ENCODE measurements around the gene SLC22A12. TPM values are rescaled to one million over a fixed set of nuclear protein-coding genes. Genes with fewer than 3 reads are reported as not detected.
"Not testable (repeated sequence)": the region's sequence is repeated elsewhere in the genome, so short reads cannot be mapped to it uniquely, and the experiment has no call there.

The SLC22A12 gene
- total RNA-seq, 1 donor from 2014 or later, result not detected

DNA sequence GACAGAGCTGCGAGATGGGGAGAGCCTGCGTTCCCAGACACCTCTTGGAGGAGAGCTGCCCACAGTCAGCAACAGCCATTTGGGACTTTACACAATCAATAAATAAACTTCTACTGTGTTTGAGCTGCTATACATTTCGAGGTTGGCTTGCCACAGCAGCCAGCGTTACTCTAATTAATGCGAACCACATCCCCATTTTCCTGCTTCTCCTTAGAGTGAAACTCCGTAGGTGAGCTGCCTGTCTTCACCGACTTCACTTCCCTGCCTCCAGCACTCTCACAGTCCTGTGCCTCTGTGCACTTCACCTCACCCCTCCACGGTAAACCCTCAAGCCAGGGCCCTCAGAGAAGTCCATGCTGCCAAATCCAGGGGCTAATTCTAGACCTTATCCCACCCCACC, 5.9 kb upstream of the SLC22A12 start:
- no peak for DNase-seq (ENCODE audit: low spot score)

- no peak for DNase-seq (ENCODE audit: low spot score)
Observed at GRCh38 chr11:64586366-64586765, 4.7 kb upstream of the SLC22A12 start.

GRCh38 chr11:64588701-64589100, 2.3 kb upstream of the SLC22A12 start:
- no peak for DNase-seq (ENCODE audit: low spot score)

DNA sequence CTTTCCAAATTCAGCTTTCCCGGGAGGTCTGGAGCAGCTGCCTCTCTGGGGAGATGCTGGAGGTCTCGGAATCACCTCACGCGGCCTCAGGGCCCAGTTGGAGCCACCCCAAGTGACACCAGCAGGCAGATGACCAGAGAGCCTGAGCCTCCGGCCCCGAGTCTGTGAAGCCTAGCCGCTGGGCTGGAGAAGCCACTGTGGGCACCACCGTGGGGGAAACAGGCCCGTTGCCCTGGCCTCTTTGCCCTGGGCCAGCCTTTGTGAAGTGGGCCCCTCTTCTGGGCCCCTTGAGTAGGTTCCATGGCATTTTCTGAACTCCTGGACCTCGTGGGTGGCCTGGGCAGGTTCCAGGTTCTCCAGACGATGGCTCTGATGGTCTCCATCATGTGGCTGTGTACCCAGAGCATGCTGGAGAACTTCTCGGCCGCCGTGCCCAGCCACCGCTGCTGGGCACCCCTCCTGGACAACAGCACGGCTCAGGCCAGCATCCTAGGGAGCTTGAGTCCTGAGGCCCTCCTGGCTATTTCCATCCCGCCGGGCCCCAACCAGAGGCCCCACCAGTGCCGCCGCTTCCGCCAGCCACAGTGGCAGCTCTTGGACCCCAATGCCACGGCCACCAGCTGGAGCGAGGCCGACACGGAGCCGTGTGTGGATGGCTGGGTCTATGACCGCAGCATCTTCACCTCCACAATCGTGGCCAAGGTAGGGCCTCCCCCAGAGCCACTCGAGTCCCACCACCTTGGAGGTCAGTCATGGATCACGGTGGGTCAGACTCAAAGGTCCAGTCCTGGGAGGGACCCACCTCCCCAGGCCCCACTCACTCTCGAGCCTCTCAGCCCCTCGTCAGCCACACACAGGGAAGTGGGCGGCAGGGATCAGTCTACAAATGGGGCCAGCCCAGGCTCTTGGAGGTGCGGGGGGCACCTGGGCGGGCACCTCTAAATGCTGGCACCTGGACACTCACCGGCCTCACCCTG, 525 bp downstream of the SLC22A12 start:
- no peak for DNase-seq (ENCODE audit: low spot score)

DNA sequence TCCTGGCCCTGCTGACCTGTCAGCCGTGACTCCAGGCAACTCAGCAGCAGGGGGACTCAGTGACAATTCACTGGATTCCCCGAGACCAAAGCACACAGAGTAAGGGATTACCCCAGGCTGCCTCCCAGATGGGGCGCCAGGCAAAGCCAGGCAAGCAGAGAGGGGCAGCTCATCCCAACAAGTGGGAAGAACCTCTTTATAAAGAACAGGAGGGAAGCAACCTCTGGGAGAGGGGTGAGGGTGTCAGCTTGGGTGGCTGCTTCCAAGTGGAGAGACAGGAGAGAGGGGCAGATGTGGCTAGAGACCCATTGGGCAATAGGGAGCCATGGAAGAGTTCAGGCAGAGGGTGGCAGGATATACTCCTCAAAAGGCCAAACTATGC, 1.2 kb downstream of the SLC22A12 start:
- DNase-seq (ENCODE audit: low spot score), result no peak

- no peak for DNase-seq (ENCODE audit: low spot score)
Observed at GRCh38 chr11:64592656-64593055, 1.6 kb downstream of the SLC22A12 start.

- DNase-seq (ENCODE audit: low spot score), result no peak
Observed at GRCh38 chr11:64593156-64594105, 2.4 kb downstream of the SLC22A12 start.

DNA sequence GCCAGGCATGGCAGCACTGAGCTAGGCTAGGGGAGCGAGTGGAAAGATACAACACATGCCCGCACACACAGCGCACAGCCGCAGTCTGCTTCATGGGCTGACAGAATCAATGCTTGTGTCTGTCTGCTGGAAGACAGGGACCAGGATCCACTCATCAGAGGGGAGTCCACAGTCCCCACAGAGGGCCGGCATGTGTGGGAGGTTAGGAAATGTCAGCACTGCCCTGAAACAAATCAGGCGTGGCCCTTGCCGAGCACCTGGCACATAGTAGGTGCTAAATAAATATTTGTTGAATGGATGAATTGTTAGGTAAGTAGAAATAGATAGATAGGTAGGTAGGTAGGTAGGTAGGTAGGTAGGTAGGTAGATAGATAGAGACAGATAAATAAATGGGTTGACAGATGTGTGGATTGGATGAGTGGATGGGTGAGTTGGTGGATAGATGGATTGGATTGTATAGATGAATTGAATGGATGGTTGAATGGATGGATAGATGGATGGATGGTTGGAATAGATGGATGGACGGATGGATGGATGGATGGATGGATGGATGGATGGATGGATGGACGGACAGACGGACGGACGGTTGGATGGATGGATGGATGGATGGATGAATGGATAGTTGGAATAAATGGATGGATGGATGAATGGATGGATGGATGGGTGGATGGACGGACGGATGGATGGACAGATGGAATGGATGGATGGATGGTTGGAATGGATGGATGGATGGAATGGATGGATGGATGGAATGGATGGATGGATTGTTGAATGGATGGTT, 3.3 kb downstream of the SLC22A12 start:
- no peak for DNase-seq (ENCODE audit: low spot score)

DNA sequence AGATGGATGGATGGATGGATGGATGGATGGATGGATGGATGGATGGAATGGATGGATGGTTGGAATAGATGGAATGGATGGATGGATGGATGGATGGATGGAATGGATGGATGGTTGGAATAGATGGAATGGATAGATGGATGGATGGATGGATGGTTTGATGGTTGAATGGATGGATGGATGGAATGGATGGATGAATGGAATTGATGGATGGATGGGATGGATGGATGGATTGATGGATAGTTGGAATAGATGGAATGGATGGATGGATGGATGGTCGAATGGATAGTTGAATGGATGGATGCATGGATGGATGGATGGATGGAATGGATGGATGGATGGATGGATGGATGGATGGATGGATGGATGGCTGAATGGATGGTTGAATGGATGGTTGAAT, 4.9 kb downstream of the SLC22A12 start:
- not testable (repeated sequence) for DNase-seq (ENCODE audit: low spot score)

GRCh38 chr11:64597671-64598101, 6.7 kb downstream of the SLC22A12 start:
- DNase-seq (ENCODE audit: low spot score), result no peak

- DNase-seq (ENCODE audit: low spot score), result no peak
Observed at GRCh38 chr11:64598106-64598796, 7.2 kb downstream of the SLC22A12 start.

DNA sequence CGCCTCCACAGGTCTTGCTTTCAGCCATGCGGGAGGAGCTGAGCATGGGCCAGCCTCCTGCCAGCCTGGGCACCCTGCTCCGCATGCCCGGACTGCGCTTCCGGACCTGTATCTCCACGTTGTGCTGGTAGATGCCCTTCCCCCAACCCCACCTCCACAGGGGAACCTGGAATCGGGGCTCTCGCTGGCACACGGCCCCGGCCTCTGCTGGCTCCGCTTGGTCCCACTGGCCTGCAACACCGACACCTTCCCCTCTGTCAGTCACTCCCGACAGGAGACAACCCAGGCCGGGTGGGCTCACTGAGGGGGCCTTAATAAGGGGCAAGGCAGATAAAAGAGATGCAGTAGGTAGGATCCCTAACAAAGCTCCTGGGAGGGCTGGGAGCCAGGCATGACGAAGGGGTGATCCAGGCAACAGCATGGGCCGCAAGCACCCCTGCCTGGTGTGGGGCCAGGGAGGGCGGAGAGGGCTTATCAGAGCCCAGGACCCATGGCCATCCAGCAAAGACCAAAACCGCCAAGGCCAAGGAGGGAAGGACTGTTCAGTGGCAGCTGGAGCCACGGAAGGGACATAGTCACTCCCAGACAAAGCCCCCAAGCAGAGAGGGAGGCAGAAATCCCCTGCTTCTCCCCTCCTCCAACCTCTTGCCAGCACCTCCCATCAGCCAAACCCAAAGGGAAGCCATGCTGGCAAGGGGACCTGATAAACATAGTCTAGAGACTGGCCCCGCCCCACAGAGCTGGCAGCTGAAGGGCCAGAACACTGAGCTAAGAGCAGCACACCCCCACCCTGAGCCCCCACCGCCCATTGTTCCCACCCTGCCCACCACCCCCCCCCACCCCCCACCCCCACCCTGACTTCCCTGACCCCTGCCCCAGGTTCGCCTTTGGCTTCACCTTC, 8.0 kb downstream of the SLC22A12 start:
- no peak for DNase-seq (ENCODE audit: low spot score)

- no peak for DNase-seq (ENCODE audit: low spot score)
Observed at GRCh38 chr11:64599698-64600211, 8.7 kb downstream of the SLC22A12 start.

DNA sequence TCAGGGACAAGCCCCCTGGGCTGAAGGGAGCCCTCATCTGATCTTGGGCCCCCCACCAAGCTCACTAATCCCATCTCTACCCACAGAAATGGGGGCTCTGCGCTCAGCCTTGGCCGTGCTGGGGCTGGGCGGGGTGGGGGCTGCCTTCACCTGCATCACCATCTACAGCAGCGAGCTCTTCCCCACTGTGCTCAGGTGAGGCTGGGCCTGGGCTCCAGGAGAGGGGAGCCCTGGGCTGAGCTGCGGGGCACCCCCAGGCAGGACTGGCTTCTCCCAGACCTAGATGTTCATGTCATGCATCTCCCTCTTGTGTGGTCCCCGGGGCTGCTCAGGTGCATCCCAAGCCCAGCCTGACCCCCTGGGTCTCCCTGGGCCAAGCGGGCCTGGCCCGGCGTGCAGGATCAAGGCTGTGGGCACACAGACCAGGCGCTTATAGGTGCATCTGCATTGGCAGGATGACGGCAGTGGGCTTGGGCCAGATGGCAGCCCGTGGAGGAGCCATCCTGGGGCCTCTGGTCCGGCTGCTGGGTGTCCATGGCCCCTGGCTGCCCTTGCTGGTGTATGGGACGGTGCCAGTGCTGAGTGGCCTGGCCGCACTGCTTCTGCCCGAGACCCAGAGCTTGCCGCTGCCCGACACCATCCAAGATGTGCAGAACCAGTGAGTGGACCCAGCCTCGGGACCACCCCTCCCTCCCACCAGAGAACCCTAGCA, 9.4 kb downstream of the SLC22A12 start:
- DNase-seq (ENCODE audit: low spot score), result no peak

- DNase-seq (ENCODE audit: low spot score), result no peak
Observed at GRCh38 chr11:64601605-64602465, 10.8 kb downstream of the SLC22A12 start.

- DNase-seq (ENCODE audit: low spot score), result no peak
Observed at GRCh38 chr11:64602466-64603070, 11.5 kb downstream of the SLC22A12 start.

- DNase-seq (ENCODE audit: low spot score), result no peak
Observed at GRCh38 chr11:64603411-64604110, 12.5 kb downstream of the SLC22A12 start.

Data from ureter (tissue), 1 donor.